LNCaP clone FGC (cell line): Measurements from ENCODE around the gene PLPPR1.

Experiments
- DNase-seq: peaks from one replicate; pipeline ENCODE4 v3.0.0-alpha.2; 2011; ENCODE audit warnings: low read depth
- H3K4me3 ChIP-seq: 2 replicates; pipeline ENCODE4 v1.5.1; 2011; ENCODE audit warnings: mild to moderate bottlenecking, low read depth, low read length, control low read depth
- TF ChIP-seq, protein P1 (sequence below): IDR thresholded peaks from 2 replicates; pipeline ENCODE4 v1.5.1; 2012; ENCODE audit warnings: mild to moderate bottlenecking; ENCODE audit not compliant: control insufficient read depth, insufficient read depth; ENCODE audit errors: extremely low read depth

The PLPPR1 gene

DNA sequence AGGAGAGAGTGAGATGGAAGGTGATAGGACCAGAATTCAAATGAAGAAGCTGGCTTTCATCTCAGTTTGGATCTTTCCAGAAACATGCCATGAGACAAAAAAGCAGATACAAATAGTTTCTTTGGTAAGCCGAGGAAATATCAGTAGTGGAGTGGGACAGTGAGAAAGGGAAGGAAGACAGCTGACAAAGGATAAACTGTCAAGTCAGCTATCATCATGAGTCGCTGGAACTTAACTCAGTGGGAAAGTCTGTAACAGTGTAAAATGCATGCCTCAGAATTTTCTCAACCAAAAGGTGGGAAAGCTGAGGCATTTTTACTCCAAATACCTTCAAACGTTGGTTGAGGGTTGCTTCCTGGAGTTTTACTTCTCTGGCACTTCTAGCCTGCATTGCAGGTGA lies 129.8 kb downstream of the PLPPR1 start:
- H3K4me3 ChIP-seq, result no peak overlapping the region
- no peak for DNase-seq
- TF ChIP-seq, protein P1, sequence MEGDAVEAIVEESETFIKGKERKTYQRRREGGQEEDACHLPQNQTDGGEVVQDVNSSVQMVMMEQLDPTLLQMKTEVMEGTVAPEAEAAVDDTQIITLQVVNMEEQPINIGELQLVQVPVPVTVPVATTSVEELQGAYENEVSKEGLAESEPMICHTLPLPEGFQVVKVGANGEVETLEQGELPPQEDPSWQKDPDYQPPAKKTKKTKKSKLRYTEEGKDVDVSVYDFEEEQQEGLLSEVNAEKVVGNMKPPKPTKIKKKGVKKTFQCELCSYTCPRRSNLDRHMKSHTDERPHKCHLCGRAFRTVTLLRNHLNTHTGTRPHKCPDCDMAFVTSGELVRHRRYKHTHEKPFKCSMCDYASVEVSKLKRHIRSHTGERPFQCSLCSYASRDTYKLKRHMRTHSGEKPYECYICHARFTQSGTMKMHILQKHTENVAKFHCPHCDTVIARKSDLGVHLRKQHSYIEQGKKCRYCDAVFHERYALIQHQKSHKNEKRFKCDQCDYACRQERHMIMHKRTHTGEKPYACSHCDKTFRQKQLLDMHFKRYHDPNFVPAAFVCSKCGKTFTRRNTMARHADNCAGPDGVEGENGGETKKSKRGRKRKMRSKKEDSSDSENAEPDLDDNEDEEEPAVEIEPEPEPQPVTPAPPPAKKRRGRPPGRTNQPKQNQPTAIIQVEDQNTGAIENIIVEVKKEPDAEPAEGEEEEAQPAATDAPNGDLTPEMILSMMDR, result no peak

DNA sequence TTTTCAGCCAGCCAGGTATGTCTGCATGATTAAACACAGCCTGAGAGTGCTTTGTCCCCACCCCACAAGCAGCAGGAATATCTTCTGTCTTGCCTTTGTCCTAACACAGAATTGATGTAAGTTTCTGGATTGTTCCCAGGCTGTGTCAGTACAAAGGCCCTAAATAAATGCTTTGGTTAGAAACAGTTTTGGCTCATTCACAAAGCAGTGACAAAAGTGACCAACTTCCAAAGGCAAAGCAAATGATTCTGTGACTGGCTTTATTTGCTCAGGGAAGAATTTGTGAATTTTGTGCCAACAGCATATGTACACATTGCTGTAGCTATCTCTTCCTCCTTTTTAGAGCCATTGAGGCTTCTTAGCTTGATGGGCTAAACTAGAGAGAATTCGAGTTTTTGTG lies 133.7 kb downstream of the PLPPR1 start:
- DNase-seq, result peak; percentile 59
- no peak overlapping the region for H3K4me3 ChIP-seq

DNA sequence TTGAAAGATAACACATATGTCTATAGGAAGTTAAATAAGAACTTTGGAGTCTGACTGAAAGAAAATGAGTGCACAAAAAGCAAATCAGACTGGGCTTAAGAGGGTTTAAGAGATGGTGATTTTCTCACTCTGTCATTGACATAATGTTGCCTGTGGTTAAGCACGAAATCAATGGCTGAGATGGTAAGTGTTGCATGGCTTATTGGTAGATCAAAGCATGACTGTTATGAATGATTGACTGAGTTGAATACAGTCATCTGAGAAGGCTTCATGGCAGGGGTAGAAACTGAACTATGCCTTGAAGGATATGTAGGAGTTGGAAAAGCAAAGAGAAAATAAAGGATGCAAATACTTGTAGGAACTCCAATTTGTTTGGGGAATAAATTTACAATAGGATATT lies 136.6 kb downstream of the PLPPR1 start:
- DNase-seq, result no peak
- H3K4me3 ChIP-seq, result no peak overlapping the region
- TF ChIP-seq, protein P1, result no peak

More for the DNA sequence above, 133.7 kb downstream of the PLPPR1 start:
- TF ChIP-seq, protein P1, result no peak

DNA sequence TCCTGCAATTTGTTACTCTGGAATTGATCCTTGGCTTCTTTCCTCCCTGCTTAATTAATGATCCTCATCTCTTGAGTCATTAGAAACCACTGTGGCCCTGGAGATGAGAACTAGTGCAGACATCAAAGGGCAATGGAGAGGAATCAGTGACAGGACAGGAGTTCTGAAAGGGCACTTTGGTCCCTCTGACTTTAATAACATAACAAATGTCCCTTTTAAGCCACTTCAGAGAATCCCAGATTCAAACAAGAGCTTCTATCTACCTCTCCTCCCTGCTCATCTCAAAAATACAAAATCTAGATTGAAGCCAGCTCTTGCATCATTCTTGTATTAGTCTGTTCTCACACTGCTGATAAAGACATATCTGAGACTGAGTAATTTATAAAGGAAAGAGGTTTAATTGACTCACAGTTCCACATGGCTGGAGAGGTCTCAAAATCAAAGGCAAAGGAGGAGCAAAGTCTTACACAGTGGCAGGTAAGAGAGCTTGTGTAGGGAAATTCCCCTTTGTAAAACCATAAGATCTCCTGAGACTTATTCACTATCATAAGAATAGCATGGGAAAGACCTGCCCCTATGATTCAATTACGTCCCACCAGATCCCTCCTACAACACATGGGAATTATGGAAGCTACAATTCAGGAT lies 139.1 kb downstream of the PLPPR1 start:
- DNase-seq, result no peak
- TF ChIP-seq, protein P1, result no peak

DNA sequence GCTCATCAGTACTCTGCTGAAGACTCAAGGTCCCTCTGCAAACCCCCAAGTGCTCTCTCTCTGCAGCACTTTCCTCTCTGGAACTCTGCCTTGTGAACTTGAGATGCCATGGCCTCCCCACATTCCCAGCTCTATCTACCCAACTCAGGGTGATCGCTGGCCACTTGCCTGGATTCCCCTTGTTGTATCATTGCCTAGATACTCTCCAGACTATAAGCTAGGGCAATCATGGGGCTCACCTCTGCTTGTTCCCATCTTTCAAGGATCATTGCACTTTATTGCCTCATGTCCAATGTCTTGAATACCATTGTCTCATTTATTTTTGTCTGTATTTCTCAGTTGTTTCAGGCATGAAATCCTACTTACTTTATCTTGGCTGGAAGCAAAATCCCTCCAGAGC lies 144.1 kb downstream of the PLPPR1 start:
- H3K4me3 ChIP-seq, result no peak overlapping the region
- TF ChIP-seq, protein P1, result no peak
- no peak for DNase-seq

More for the DNA sequence above, 139.1 kb downstream of the PLPPR1 start:
- H3K4me3 ChIP-seq, result no peak overlapping the region

DNA sequence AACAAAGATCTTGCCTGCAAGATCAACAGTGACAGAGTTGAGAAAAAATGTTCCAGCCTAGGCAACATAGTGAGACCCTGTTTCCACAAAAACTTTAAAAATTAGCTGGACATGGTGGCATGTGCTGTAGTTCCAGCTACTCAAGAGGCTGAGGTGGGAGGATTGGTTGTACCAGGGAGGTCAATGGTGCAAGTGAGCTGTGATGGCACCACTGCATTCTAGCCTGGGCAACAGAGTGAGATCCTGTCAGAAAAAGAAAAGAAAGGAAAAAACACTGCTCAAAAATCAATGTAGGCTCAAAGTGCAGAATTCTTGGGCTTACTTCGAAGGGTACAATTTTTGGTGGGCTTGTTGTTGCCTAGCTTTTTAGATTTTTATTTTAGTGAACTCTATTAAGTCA lies 145.4 kb downstream of the PLPPR1 start:
- DNase-seq, result no peak
- H3K4me3 ChIP-seq, result no peak overlapping the region
- TF ChIP-seq, protein P1, result no peak

DNA sequence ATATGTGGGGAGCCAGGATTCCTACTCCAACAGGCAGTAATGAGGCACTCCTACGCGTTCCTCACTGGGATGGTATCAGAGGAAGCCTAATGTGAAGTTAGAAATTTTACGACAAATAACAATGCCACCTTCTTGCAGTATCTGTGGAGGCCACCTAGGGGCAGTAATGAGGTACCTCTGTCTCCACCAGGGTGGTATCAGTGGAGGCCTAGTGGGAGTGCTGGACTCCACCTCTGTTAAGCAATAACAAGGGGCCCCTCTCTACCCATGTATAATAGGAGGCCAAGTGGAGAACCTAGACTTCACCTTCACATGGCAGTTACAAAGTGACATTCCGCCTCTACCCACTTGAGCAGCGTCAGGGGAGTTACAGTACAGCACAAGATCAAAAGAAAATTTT lies 147.9 kb downstream of the PLPPR1 start:
- no peak overlapping the region for H3K4me3 ChIP-seq
- TF ChIP-seq, protein P1, result no peak
- no peak for DNase-seq
